Testis (tissue), 3 donors: ENCODE data around the gene SUV39H1. TPM values are rescaled to one million over a fixed set of nuclear protein-coding genes. Genes with fewer than 3 reads are reported as not detected.

ENCODE experiments used
- DNase-seq: peaks from one replicate; pipeline ENCODE4 v3.0.0-alpha.2; 2019
- H3K27ac ChIP-seq, 2 donors: fragments of 200-600 bp; sonication (generic); one replicate each; pipeline ENCODE4 v1.5.1; 2019
- H3K27me3 ChIP-seq: fragments of 200-600 bp; sonication (generic); one replicate; pipeline ENCODE4 v1.5.1; 2019
- H3K36me3 ChIP-seq: fragments of 200-600 bp; sonication (generic); one replicate; pipeline ENCODE4 v1.5.1; 2017; ENCODE audit warnings: low read depth; ENCODE audit errors: missing control alignments
- H3K4me1 ChIP-seq: fragments of 200-600 bp; sonication (generic); one replicate; pipeline ENCODE4 v1.5.1; 2019
- H3K4me3 ChIP-seq, 2 donors: fragments of 200-600 bp; sonication (generic); one replicate each; pipeline ENCODE4 v1.5.1; 2017 to 2019
- H3K9me3 ChIP-seq: fragments of 200-600 bp; sonication (generic); one replicate; pipeline ENCODE4 v1.5.1; 2017
- POLR2A ChIP-seq: fragments of 450-650 bp; IDR thresholded peaks from one replicate; pipeline ENCODE4 v1.6.1; 2017; ENCODE audit warnings: antibody characterized with exemption, mild to moderate bottlenecking, moderate library complexity
- WGBS, 2 donors: methylation state at CpG; one replicate each; pipeline ENCODE4 v1.1.5; 2018; 5-methylcytosine and 5-hydroxymethylcytosine counted together
- intact Hi-C: fragments of 100-400 bp; cut with DNase I; formaldehyde crosslinking; loops from one replicate; pipeline ENCODE4 v1.15.1; 2023; ENCODE audit warnings: low total_unique reads
- polyA plus RNA-seq: library from polyadenylated mRNA; stranded (reverse); fragments of 350-450 nt; fragmentation: Illumina TruSeq; extraction: RNeasy Lipid Tissue Mini Kit (QIAGEN cat#74804); gene quantifications from one replicate; pipeline ENCODE4 v1.2.3, GENCODE V29; 2014; ENCODE audit warnings: low read depth, low replicate concordance; ENCODE audit not compliant: insufficient read depth
- total RNA-seq, 2 donors: library from RNA; depleted of rRNA; stranded (reverse); fragments of >200 nt; gene quantifications; one replicate each; pipeline ENCODE4 v1.2.3, GENCODE V29; 2016
- TF ChIP-seq, protein P1 (sequence below), 3 experiments: fragments of 450-650 bp in 2 of 3; fragments of 200-600 bp in 1 of 3; sonication (generic) in 1 of 3; IDR thresholded peaks; one replicate each; pipeline ENCODE4 v1.5.1; 2016 to 2019; ENCODE audit warnings: antibody characterized with exemption in 3 of 3, mild to moderate bottlenecking in 2 of 3, moderate library complexity in 1 of 3

The SUV39H1 gene
- total and polyA plus RNA-seq, 3 donors from 2014 or later = 10.3 to 16.7 (median 16.5) TPM

DNA sequence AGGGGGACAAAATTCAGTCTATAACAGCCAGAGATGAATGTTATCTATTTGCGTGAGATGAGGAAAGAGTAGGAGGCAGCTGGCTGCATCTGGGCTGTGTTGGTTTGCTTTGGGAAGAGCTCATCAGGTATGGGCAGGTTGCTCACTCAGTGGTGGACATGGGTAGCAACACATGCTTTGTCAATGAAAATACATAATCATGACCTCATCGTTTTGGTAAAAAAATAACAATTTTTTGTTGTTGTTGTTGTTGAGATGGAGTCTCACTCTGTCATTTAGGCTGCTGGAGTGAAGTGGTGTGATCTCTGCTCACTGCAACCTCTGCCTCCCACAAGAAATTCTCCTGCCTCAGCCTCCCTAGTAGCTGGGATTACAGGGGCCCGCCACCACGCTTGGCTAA lies 48.7 kb downstream of the SUV39H1 start:
- no peaks in the 10 kb centered on the region for H3K27me3 ChIP-seq
- no peak overlapping the region for H3K4me3 ChIP-seq
- no peak for TF ChIP-seq POLR2A
- TF ChIP-seq, protein P1, sequence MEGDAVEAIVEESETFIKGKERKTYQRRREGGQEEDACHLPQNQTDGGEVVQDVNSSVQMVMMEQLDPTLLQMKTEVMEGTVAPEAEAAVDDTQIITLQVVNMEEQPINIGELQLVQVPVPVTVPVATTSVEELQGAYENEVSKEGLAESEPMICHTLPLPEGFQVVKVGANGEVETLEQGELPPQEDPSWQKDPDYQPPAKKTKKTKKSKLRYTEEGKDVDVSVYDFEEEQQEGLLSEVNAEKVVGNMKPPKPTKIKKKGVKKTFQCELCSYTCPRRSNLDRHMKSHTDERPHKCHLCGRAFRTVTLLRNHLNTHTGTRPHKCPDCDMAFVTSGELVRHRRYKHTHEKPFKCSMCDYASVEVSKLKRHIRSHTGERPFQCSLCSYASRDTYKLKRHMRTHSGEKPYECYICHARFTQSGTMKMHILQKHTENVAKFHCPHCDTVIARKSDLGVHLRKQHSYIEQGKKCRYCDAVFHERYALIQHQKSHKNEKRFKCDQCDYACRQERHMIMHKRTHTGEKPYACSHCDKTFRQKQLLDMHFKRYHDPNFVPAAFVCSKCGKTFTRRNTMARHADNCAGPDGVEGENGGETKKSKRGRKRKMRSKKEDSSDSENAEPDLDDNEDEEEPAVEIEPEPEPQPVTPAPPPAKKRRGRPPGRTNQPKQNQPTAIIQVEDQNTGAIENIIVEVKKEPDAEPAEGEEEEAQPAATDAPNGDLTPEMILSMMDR (IDR thresholded peaks at IDR 0.05) = no peak
- no peaks in the 10 kb centered on the region for H3K36me3 ChIP-seq
- WGBS, 2 donors = 83 to 92% methylated on average over 4 of the region's 4 CpGs
- H3K9me3 ChIP-seq = no peaks in the 10 kb centered on the region
- DNase-seq = no peak
- no peak overlapping the region for H3K27ac ChIP-seq
- H3K4me1 ChIP-seq = no peaks in the 10 kb centered on the region
- intact Hi-C loops = no loop called here

DNA sequence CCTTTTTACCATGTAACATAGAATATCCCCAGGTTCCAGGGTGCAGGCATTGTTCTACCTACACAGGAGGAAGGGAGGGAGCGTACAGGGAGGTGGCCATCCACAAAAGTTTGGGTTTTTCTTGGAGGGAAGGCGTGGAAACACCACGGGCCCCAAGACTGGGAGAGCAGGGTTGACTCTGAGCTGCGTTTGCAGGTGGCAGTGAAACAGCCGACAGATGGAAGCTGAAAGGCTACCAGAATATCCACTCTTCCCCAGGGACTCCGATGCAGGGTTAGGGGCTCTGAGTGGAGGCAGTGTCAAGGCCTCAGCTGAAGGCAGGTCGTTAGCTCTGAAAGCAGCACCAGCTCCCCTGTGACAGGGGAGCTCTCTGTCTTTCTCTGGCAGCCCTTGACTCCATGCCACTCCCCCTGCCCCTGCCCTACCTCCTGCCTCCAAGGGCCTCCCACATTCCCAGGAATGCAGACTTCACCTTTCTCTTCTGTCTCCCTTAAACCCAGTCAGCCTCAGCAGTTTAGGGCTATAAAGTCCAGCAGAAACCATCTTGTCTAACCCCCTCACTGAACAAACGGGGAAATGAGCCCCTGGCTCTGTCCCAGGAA lies 51.0 kb downstream of the SUV39H1 start:
- Histone ChIP-seq H3K36me3 (no peaks in the 10 kb centered on the region), H3K4me3 (no peak overlapping the region), H3K4me1 (no peaks in the 10 kb centered on the region), H3K27me3 (no peaks in the 10 kb centered on the region), H3K27ac (no peak overlapping the region), H3K9me3 (no peaks in the 10 kb centered on the region)
- intact Hi-C loops = no loop called here
- TF ChIP-seq POLR2A = no peak
- TF ChIP-seq, protein P1 (IDR thresholded peaks at IDR 0.05) = no peak
- no peak for DNase-seq
- 59 to 72% methylated on average over 7 to 8 of the region's 8 CpGs for WGBS, 2 donors

DNA sequence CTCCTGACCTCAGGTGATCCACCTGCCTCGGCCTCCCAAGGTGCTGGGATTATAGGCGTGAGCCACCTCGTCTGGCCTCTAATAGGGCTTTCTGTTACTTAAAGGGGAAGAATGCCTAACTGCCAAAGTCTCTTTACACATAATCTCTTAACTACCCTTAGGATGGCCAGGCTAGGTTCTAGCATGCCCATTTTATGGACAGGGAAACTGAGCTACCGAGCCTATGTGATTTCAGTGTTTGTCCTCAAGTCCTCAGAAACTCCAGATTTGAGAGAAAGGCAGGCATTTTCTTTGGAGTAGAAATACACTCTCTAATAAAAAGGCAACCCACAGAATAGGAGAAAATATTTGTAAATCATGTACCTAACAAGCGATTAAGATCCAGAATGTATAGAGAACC lies 52.6 kb downstream of the SUV39H1 start:
- TF ChIP-seq POLR2A = no peak
- TF ChIP-seq, protein P1 (IDR thresholded peaks at IDR 0.05) = no peak
- no peaks in the 10 kb centered on the region for H3K4me1 ChIP-seq
- 90 to 96% methylated on average over 5 of the region's 5 CpGs for WGBS, 2 donors
- no peak overlapping the region for H3K4me3 ChIP-seq
- no peaks in the 10 kb centered on the region for H3K27me3 ChIP-seq
- no peaks in the 10 kb centered on the region for H3K9me3 ChIP-seq
- no peak for DNase-seq
- H3K27ac ChIP-seq = no peak overlapping the region
- intact Hi-C loops = no loop called here
- H3K36me3 ChIP-seq = no peaks in the 10 kb centered on the region

DNA sequence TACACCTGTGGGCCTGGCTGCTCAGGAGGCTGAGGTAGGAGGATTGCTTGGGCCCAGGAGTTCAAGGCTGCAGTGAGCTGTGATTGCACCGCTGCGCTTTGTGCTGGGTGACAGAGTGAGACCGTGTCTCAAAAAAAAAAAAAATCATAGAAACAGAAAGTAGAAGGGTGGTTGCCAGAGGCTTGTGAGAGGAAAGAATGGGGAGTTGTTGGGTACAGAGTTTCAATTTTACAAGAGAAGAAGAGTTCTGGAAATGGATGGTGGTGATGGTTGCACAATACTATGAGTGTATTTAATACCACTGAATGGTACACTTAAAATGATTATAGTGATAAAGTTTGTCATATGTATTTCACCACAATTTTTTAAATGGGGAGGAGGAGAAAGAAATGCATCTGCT lies 54.8 kb downstream of the SUV39H1 start:
- Histone ChIP-seq H3K27me3 (no peaks in the 10 kb centered on the region), H3K36me3 (no peaks in the 10 kb centered on the region), H3K4me3 (no peak overlapping the region), H3K4me1 (no peaks in the 10 kb centered on the region), H3K27ac (no peak overlapping the region), H3K9me3 (no peaks in the 10 kb centered on the region)
- TF ChIP-seq, protein P1 (IDR thresholded peaks at IDR 0.05) = no peak
- no peak for TF ChIP-seq POLR2A
- DNase-seq = no peak
- intact Hi-C loops = no loop called here
- 94 to 96% methylated on average over 3 of the region's 3 CpGs for WGBS, 2 donors

DNA sequence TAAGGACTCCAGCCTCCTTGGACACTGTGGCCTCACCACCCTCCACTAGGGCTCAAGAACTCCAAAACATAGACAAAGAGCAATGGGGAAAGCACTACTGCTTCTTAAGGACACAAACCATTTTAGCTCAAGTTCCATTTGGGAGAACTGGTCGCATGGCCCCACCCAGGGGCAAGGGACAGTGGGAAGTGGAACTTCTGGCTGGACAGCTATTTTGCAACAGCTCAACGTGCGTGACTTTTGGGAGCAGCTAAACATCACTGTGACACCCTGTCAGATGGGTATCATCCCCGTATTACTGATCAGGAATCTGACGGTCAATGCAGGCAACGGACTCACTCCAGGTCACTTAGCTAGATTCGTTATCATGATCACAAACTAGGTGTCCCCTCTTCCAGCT lies 56.0 kb downstream of the SUV39H1 start:
- intact Hi-C loops = no loop called here
- Histone ChIP-seq H3K4me1 (no peaks in the 10 kb centered on the region), H3K9me3 (no peaks in the 10 kb centered on the region), H3K27ac (no peak overlapping the region), H3K36me3 (no peaks in the 10 kb centered on the region), H3K4me3 (no peak overlapping the region), H3K27me3 (no peaks in the 10 kb centered on the region)
- DNase-seq = no peak
- WGBS, 2 donors = 81 to 85% methylated on average over 3 to 7 of the region's 7 CpGs
- TF ChIP-seq POLR2A = no peak
- TF ChIP-seq, protein P1 (IDR thresholded peaks at IDR 0.05) = no peak
